ENCODE measurements around the gene ADAM29.

Gene ADAM29

GRCh38 chr4:174880001-174880400, 38.2 kb upstream of the ADAM29 start:
- peak overlapping the region; percentile 38; the same call in 1 of the 2 replicates for H2AFZ ChIP-seq (ENCODE audit: low read length)
- H3K4me1 ChIP-seq (ENCODE audit: insufficient read depth, low read length, severe bottlenecking) = peaks cover 40% of the 10 kb centered on the region
- no peaks in the 10 kb centered on the region for H3K27me3 ChIP-seq (ENCODE audit: insufficient read depth, low read length)
- H3K4me3 ChIP-seq (ENCODE audit: low read depth, low read length, poor library complexity, severe bottlenecking) = no peak overlapping the region
- peaks cover 27% of the 10 kb centered on the region; the same call in 1 of the 2 replicates for H3K36me3 ChIP-seq (ENCODE audit: insufficient read depth, low read length)
- no peaks in the 10 kb centered on the region for H3K79me2 ChIP-seq (ENCODE audit: insufficient read depth, low read length)
- peak overlapping the region; percentile 34 for H3K27ac ChIP-seq (ENCODE audit: low read depth, low read length, poor library complexity, severe bottlenecking)
- no peak overlapping the region for H3K4me2 ChIP-seq (ENCODE audit: low read length)
- TF ChIP-seq EZH2 (IDR thresholded peaks at IDR 0.05; ENCODE audit: borderline replicate concordance, low read length) = no peak
- TF ChIP-seq, protein P1, sequence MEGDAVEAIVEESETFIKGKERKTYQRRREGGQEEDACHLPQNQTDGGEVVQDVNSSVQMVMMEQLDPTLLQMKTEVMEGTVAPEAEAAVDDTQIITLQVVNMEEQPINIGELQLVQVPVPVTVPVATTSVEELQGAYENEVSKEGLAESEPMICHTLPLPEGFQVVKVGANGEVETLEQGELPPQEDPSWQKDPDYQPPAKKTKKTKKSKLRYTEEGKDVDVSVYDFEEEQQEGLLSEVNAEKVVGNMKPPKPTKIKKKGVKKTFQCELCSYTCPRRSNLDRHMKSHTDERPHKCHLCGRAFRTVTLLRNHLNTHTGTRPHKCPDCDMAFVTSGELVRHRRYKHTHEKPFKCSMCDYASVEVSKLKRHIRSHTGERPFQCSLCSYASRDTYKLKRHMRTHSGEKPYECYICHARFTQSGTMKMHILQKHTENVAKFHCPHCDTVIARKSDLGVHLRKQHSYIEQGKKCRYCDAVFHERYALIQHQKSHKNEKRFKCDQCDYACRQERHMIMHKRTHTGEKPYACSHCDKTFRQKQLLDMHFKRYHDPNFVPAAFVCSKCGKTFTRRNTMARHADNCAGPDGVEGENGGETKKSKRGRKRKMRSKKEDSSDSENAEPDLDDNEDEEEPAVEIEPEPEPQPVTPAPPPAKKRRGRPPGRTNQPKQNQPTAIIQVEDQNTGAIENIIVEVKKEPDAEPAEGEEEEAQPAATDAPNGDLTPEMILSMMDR (IDR thresholded peaks at IDR 0.05; ENCODE audit: low read length) = no peak
- no peaks in the 10 kb centered on the region for H4K20me1 ChIP-seq (ENCODE audit: insufficient read depth, low read length)
- H3F3A ChIP-seq (ENCODE audit: insufficient read depth, low read length) = no peaks in the 10 kb centered on the region
- H3K9ac ChIP-seq (ENCODE audit: low read length) = no peak overlapping the region
- H3K9me3 ChIP-seq (ENCODE audit: low read length) = peaks cover 3% of the 10 kb centered on the region
- no peaks in the 10 kb centered on the region for H3K9me2 ChIP-seq (ENCODE audit: low read depth, low read length)

DNA sequence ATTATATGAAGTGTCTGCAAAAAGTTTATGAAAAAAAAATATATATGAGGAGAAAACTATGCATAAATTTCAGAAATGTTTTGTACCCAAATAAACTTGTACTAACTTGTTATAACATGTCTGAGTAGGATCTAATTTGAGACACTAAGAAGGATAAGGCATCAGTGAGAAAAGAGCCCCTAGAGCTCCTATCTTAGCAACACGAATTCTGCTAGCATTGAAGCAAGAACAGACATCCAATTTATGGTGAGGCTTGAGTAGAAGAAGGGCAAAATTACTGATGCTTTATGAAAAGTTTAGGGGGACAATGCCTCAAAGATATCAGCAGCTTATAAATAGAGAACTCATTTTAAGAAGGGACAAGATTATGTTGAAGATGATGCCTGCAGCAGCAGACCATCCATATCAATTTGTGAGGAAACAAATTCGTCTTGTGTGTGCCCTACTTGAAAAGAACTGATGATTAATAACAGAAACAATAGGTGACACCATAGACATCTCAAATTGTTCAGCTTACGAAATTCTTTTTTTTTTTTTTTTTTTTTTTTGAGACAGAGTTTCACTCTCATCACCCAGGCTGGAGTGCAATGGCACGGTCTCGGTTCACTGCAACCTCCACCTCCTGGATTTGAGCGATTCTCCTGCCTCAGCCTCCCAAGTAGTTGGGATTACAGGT, 35.7 kb upstream of the ADAM29 start:
- TF ChIP-seq EZH2 (IDR thresholded peaks at IDR 0.05; ENCODE audit: borderline replicate concordance, low read length) = no peak
- TF ChIP-seq, protein P1 (IDR thresholded peaks at IDR 0.05; ENCODE audit: low read length) = no peak
- Histone ChIP-seq H3K9ac (ENCODE audit: low read length) (no peak overlapping the region), H3K4me3 (ENCODE audit: low read depth, low read length, poor library complexity, severe bottlenecking) (no peak overlapping the region), H3K9me2 (ENCODE audit: low read depth, low read length) (no peaks in the 10 kb centered on the region), H3K4me2 (ENCODE audit: low read length) (no peak overlapping the region), H3K4me1 (ENCODE audit: insufficient read depth, low read length, severe bottlenecking) (peaks cover 43% of the 10 kb centered on the region), H3K27ac (ENCODE audit: low read depth, low read length, poor library complexity, severe bottlenecking) (peak overlapping the region; percentile 55), H4K20me1 (ENCODE audit: insufficient read depth, low read length) (no peaks in the 10 kb centered on the region), H3K36me3 (ENCODE audit: insufficient read depth, low read length) (0 out of 2 replicates have a peak, but pooled peaks cover 7% of the 10 kb centered on the region), H3F3A (ENCODE audit: insufficient read depth, low read length) (peaks cover 3% of the 10 kb centered on the region; the same call in 1 of the 2 replicates), H3K9me3 (ENCODE audit: low read length) (peaks cover 3% of the 10 kb centered on the region), H3K27me3 (ENCODE audit: insufficient read depth, low read length) (no peaks in the 10 kb centered on the region), H2AFZ (ENCODE audit: low read length) (peak overlapping the region; percentile 17), H3K79me2 (ENCODE audit: insufficient read depth, low read length) (no peaks in the 10 kb centered on the region)

DNA sequence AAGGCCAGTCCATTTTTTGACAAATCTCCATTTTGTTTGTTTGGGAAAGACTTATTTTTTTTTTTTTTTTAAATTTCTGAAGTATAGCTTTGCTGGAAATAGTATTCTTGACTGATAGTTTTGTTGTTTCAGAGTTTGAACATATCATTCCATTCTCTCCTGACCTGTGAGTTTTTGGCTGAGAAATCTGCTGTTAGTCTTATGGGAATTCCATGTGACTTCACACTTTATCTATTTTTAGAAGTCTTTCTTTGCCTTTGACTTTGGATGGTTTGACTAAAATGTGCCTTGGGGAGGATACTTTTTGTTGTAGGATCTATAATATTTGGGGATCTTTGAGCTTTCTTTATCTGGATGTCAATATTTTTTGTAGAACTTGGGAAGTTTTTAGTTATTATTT, 10.7 kb upstream of the ADAM29 start:
- TF ChIP-seq, protein P1 (IDR thresholded peaks at IDR 0.05; ENCODE audit: low read length) = no peak
- no peak for TF ChIP-seq EZH2 (IDR thresholded peaks at IDR 0.05; ENCODE audit: borderline replicate concordance, low read length)
- Histone ChIP-seq H3K27me3 (ENCODE audit: insufficient read depth, low read length) (no peaks in the 10 kb centered on the region), H3K36me3 (ENCODE audit: insufficient read depth, low read length) (peaks cover 5% of the 10 kb centered on the region; the same call in 1 of the 2 replicates), H3K79me2 (ENCODE audit: insufficient read depth, low read length) (no peaks in the 10 kb centered on the region), H3K9me2 (ENCODE audit: low read depth, low read length) (no peaks in the 10 kb centered on the region), H3K27ac (ENCODE audit: low read depth, low read length, poor library complexity, severe bottlenecking) (no peak overlapping the region), H3K4me2 (ENCODE audit: low read length) (no peak overlapping the region), H3F3A (ENCODE audit: insufficient read depth, low read length) (no peaks in the 10 kb centered on the region), H3K9ac (ENCODE audit: low read length) (no peak overlapping the region), H3K4me3 (ENCODE audit: low read depth, low read length, poor library complexity, severe bottlenecking) (no peak overlapping the region), H3K4me1 (ENCODE audit: insufficient read depth, low read length, severe bottlenecking) (peaks cover 14% of the 10 kb centered on the region), H2AFZ (ENCODE audit: low read length) (no peak overlapping the region), H4K20me1 (ENCODE audit: insufficient read depth, low read length) (no peaks in the 10 kb centered on the region), H3K9me3 (ENCODE audit: low read length) (peaks cover 15% of the 10 kb centered on the region; the same call in 1 of the 2 replicates)
